Thyroid gland (tissue), 4 donors: ENCODE results near the gene SSTR5. TPM values are rescaled to one million over a fixed set of nuclear protein-coding genes. Genes with fewer than 3 reads are reported as not detected.

Source experiments
- DNase-seq, 2 donors: peaks; one replicate each; pipeline ENCODE4 v3.0.0-alpha.2; 2019
- H3K27ac ChIP-seq, 3 donors: fragments of 200-600 bp; sonication (generic); 1 replicate in 2 of 3; 2 replicates in 1 of 3; pipeline ENCODE4 v1.5.1; 2016 to 2019; ENCODE audit warnings: mild to moderate bottlenecking in 1 of 3, moderate library complexity in 1 of 3
- H3K27me3 ChIP-seq: fragments of 200-600 bp; sonication (generic); one replicate; pipeline ENCODE4 v1.5.1; 2019
- H3K36me3 ChIP-seq, 2 donors: fragments of 200-600 bp; sonication (generic); one replicate each; pipeline ENCODE4 v1.5.1; 2016 to 2019
- H3K4me1 ChIP-seq, 2 donors: fragments of 200-600 bp; sonication (generic); one replicate each; pipeline ENCODE4 v1.5.1; 2017 to 2019
- H3K4me3 ChIP-seq, 3 donors: fragments of 200-600 bp; sonication (generic); replicated peaks in 1 of 3; 1 replicate in 2 of 3; 2 replicates in 1 of 3; pipeline ENCODE4 v1.5.1; 2016; ENCODE audit warnings: mild to moderate bottlenecking in 1 of 3
- H3K9me3 ChIP-seq: fragments of 200-600 bp; sonication (generic); one replicate; pipeline ENCODE4 v1.5.1; 2017
- POLR2A ChIP-seq, 2 donors: fragments of 450-650 bp; IDR thresholded peaks; one replicate each; pipeline ENCODE4 v1.6.1; 2017; ENCODE audit warnings: antibody characterized with exemption in 2 of 2, mild to moderate bottlenecking in 2 of 2, moderate library complexity in 1 of 2
- WGBS, 2 donors: methylation state at CpG; one replicate each; pipeline ENCODE4 v1.1.5; 2017; 5-methylcytosine and 5-hydroxymethylcytosine counted together
- intact Hi-C: fragments of 100-400 bp; cut with DNase I; formaldehyde crosslinking; loops from one replicate; pipeline ENCODE4 v1.15.1; 2023
- total RNA-seq, 4 donors: library from RNA; depleted of rRNA; stranded (reverse); fragments of >200 nt; gene quantifications; one replicate each; pipeline ENCODE4 v1.2.3, GENCODE V29; 2016
- TF ChIP-seq, protein P1 (sequence below), 6 experiments: fragments of 200-600 bp in 3 of 6; fragments of 450-650 bp in 3 of 6; sonication (generic) in 3 of 6; IDR thresholded peaks; one replicate each; pipeline ENCODE4 v1.5.1; 2016 to 2019; ENCODE audit warnings: antibody characterized with exemption in 6 of 6, mild to moderate bottlenecking in 2 of 6, inconsistent platforms in 1 of 6, moderate library complexity in 1 of 6

Gene SSTR5
- total RNA-seq, 4 donors from 2014 or later, result not detected

DNA sequence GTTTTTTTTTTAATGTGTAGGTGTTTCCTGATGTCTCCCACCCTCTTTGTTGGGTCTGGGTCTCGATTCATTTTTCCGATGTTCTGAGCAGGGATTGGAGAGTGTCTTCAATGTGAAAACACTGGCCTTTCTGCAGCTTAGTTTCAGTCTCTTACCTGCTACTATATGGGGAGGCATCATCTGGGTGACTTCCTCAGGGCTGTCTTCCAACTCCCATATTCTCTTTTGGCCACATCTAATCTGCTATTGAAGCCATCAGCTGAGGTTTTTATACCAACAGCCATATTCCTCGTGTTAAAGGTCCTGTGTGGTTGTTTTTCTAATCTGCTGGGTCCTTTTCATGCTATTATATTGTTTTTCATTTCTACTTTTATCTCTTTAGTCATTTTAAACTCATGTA is 13.2 kb upstream of the SSTR5 start:
- H3K27ac ChIP-seq, result no peak overlapping the region
- DNase-seq, result no peak
- peaks cover 7% of the 10 kb centered on the region for H3K27me3 ChIP-seq
- H3K4me3 ChIP-seq, result no peak overlapping the region
- TF ChIP-seq, protein P1, sequence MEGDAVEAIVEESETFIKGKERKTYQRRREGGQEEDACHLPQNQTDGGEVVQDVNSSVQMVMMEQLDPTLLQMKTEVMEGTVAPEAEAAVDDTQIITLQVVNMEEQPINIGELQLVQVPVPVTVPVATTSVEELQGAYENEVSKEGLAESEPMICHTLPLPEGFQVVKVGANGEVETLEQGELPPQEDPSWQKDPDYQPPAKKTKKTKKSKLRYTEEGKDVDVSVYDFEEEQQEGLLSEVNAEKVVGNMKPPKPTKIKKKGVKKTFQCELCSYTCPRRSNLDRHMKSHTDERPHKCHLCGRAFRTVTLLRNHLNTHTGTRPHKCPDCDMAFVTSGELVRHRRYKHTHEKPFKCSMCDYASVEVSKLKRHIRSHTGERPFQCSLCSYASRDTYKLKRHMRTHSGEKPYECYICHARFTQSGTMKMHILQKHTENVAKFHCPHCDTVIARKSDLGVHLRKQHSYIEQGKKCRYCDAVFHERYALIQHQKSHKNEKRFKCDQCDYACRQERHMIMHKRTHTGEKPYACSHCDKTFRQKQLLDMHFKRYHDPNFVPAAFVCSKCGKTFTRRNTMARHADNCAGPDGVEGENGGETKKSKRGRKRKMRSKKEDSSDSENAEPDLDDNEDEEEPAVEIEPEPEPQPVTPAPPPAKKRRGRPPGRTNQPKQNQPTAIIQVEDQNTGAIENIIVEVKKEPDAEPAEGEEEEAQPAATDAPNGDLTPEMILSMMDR (IDR thresholded peaks at IDR 0.05), result no peak
- H3K4me1 ChIP-seq, result peaks cover 0 to 3% of the 10 kb centered on the region in 2 donors
- WGBS, 2 donors, result 90 to 95% methylated on average over 3 of the region's 3 CpGs
- no peaks in the 10 kb centered on the region for H3K9me3 ChIP-seq
- intact Hi-C loops, result loop anchor here (5.0 to 10.0 kb wide), 2 partner anchors 247 to 345 kb away; partner anchors contain the start of gene METRN
- H3K36me3 ChIP-seq, result no peaks in the 10 kb centered on the region

GRCh38 chr16:1060416-1061340 is 11.9 kb upstream of the SSTR5 start:
- TF ChIP-seq, protein P1 (IDR thresholded peaks at IDR 0.05), result no peak
- no peak for TF ChIP-seq POLR2A (IDR thresholded peaks at IDR 0.05)
- peaks cover 8% of the 10 kb centered on the region for H3K27me3 ChIP-seq
- DNase-seq, result no peak
- H3K4me3 ChIP-seq, result no peak overlapping the region
- H3K27ac ChIP-seq, result no peak overlapping the region
- intact Hi-C loops, result no loop called here
- no peaks in the 10 kb centered on the region for H3K4me1 ChIP-seq
- no peaks in the 10 kb centered on the region for H3K36me3 ChIP-seq
- WGBS, 2 donors, result 71 to 83% methylated on average over 14 to 40 of the region's 42 CpGs
- H3K9me3 ChIP-seq, result no peaks in the 10 kb centered on the region

- whole genome bisulfite sequencing, 2 donors, result 84 to 86% methylated on average over 34 to 39 of the region's 43 CpGs
- Histone ChIP-seq H3K4me3 (no peak overlapping the region), H3K9me3 (no peaks in the 10 kb centered on the region), H3K27me3 (peaks cover 10% of the 10 kb centered on the region), H3K36me3 (no peaks in the 10 kb centered on the region), H3K4me1 (no peaks in the 10 kb centered on the region), H3K27ac (no peak overlapping the region)
- intact Hi-C loops, result no loop called here
- TF ChIP-seq POLR2A (IDR thresholded peaks at IDR 0.05), result no peak
- TF ChIP-seq, protein P1 (IDR thresholded peaks at IDR 0.05), result no peak
- no peak for DNase-seq
These were observed 10.6 kb upstream of the SSTR5 start for GRCh38 chr16:1061769-1062505.

GRCh38 chr16:1062895-1063294 is 9.7 kb upstream of the SSTR5 start:
- H3K27me3 ChIP-seq, result peaks cover 3% of the 10 kb centered on the region
- 67% methylated on average over 6 to 7 of the region's 20 CpGs for WGBS, 2 donors
- TF ChIP-seq, protein P1 (IDR thresholded peaks at IDR 0.05), result no peak
- TF ChIP-seq POLR2A (IDR thresholded peaks at IDR 0.05), result no peak
- no peaks in the 10 kb centered on the region for H3K36me3 ChIP-seq
- no peak overlapping the region for H3K27ac ChIP-seq
- DNase-seq, result no peak
- no peak overlapping the region for H3K4me3 ChIP-seq
- intact Hi-C loops, result no loop called here
- H3K9me3 ChIP-seq, result no peaks in the 10 kb centered on the region
- H3K4me1 ChIP-seq, result no peaks in the 10 kb centered on the region

DNA sequence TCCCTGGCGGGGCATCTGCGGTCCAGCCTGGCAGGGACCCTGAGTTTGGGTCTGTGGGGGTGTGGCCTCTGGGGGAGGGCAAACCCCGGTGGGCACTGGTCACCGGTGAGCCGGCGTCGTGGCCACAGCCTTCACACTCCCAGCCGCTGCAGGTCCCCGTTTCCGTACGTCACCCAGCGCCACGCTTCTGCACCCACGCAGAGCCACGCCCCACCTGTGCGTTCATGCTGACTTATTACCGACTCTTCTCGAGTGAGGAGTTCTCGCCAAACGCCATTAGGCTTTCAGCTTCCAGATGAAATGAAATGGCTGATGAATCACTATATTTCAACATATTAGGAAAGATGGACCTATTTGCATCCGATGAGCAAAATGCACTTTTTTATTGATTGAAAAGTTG is 8.8 kb upstream of the SSTR5 start:
- Histone ChIP-seq H3K4me3 (no peak overlapping the region), H3K4me1 (no peaks in the 10 kb centered on the region), H3K27ac (no peak overlapping the region), H3K36me3 (no peaks in the 10 kb centered on the region), H3K27me3 (peaks cover 3% of the 10 kb centered on the region), H3K9me3 (no peaks in the 10 kb centered on the region)
- DNase-seq, result no peak
- WGBS, 2 donors, result 71 to 75% methylated on average over 16 to 21 of the region's 21 CpGs
- TF ChIP-seq, protein P1 (IDR thresholded peaks at IDR 0.05), result no peak
- no peak for TF ChIP-seq POLR2A (IDR thresholded peaks at IDR 0.05)
- intact Hi-C loops, result no loop called here
